ENCODE data around the gene MRGPRF.

DNA sequence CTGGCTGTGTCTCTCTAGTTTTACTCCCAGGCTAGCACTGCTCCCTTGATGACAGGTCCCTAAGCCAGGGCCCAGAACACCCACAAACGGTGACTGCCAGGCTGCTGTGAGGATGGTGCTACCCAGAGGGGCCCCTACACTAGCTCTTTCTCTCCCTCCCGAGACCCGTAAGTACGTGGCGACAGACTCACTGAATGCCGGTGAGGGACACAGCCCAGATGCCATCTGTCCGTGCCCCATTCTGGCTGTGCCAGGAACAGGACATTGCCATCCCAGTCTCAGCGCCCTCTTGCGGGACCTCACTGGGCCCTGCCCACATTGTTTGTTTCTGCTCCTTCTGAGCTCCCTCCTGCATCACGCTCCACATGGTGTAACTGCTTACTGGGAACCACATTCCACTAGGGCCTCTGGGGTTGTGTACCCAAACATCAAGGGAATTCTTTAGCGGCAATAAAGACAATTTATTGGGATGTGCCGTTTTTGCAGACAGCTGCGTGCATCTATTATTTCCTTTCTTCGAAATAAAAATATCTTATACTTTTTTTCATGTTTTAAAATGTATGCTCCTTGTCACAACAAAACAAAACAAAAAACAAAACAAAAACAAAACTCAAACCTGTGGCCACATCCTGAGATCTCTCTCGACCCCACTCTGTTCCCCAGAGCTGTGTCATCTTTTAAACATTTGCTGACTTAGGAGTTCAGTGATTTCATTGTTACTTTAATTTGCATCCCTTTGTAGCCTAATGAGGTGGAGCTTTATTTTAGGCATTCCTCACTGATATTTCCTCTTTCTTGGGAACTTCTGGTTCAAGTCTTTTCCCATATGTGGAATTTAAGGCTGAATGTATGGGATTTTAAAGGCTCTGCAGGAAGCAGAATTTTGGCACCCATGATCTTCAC is 31.3 kb upstream of the MRGPRF start:
- TF ChIP-seq, protein P1, sequence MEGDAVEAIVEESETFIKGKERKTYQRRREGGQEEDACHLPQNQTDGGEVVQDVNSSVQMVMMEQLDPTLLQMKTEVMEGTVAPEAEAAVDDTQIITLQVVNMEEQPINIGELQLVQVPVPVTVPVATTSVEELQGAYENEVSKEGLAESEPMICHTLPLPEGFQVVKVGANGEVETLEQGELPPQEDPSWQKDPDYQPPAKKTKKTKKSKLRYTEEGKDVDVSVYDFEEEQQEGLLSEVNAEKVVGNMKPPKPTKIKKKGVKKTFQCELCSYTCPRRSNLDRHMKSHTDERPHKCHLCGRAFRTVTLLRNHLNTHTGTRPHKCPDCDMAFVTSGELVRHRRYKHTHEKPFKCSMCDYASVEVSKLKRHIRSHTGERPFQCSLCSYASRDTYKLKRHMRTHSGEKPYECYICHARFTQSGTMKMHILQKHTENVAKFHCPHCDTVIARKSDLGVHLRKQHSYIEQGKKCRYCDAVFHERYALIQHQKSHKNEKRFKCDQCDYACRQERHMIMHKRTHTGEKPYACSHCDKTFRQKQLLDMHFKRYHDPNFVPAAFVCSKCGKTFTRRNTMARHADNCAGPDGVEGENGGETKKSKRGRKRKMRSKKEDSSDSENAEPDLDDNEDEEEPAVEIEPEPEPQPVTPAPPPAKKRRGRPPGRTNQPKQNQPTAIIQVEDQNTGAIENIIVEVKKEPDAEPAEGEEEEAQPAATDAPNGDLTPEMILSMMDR (IDR thresholded peaks at IDR 0.05; ENCODE audit: poor library complexity, severe bottlenecking), result no peak
- no peak for TF ChIP-seq EP300 (conservative IDR thresholded peaks at IDR 0.05; ENCODE audit: poor library complexity, severe bottlenecking)
- no peak for TF ChIP-seq EZH2 (IDR thresholded peaks at IDR 0.05; ENCODE audit: borderline replicate concordance, insufficient read depth, low read length, poor library complexity, severe bottlenecking)
- TF ChIP-seq TAF1 (IDR thresholded peaks at IDR 0.05; ENCODE audit: low read depth), result no peak
- TF ChIP-seq MXI1 (conservative IDR thresholded peaks at IDR 0.05; ENCODE audit: poor library complexity, severe bottlenecking), result no peak
- TF ChIP-seq, protein P2, sequence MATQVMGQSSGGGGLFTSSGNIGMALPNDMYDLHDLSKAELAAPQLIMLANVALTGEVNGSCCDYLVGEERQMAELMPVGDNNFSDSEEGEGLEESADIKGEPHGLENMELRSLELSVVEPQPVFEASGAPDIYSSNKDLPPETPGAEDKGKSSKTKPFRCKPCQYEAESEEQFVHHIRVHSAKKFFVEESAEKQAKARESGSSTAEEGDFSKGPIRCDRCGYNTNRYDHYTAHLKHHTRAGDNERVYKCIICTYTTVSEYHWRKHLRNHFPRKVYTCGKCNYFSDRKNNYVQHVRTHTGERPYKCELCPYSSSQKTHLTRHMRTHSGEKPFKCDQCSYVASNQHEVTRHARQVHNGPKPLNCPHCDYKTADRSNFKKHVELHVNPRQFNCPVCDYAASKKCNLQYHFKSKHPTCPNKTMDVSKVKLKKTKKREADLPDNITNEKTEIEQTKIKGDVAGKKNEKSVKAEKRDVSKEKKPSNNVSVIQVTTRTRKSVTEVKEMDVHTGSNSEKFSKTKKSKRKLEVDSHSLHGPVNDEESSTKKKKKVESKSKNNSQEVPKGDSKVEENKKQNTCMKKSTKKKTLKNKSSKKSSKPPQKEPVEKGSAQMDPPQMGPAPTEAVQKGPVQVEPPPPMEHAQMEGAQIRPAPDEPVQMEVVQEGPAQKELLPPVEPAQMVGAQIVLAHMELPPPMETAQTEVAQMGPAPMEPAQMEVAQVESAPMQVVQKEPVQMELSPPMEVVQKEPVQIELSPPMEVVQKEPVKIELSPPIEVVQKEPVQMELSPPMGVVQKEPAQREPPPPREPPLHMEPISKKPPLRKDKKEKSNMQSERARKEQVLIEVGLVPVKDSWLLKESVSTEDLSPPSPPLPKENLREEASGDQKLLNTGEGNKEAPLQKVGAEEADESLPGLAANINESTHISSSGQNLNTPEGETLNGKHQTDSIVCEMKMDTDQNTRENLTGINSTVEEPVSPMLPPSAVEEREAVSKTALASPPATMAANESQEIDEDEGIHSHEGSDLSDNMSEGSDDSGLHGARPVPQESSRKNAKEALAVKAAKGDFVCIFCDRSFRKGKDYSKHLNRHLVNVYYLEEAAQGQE (IDR thresholded peaks at IDR 0.05; ENCODE audit: borderline replicate concordance), result no peak
- TF ChIP-seq RAD21 (conservative IDR thresholded peaks at IDR 0.05), result no peak

Data from neural cell (in vitro differentiated cells).